RWPE2 (cell line): ENCODE data around the gene AFAP1L2.

Source experiments
- ATAC-seq: fragments of 200-7000 bp; cut with Tn5 transposase; 3 replicates; pipeline ENCODE4 v1.9.1; 2021; ENCODE audit warnings: low read depth
- DNase-seq: peaks from one replicate; pipeline ENCODE4 v3.0.0-alpha.2; 2020; ENCODE audit warnings: low spot score
- H3K27ac ChIP-seq: fragments of 450-650 bp; 2 replicates; pipeline ENCODE4 v1.5.1; 2017; ENCODE audit warnings: mild to moderate bottlenecking; ENCODE audit not compliant: poor library complexity, severe bottlenecking
- H3K27me3 ChIP-seq: fragments of 250-450 bp; sonication (Bioruptor Pico); 2 replicates; pipeline ENCODE4 v1.5.1; 2021; ENCODE audit warnings: mild to moderate bottlenecking, moderate library complexity; ENCODE audit not compliant: insufficient read depth, poor library complexity, severe bottlenecking
- H3K36me3 ChIP-seq: fragments of 250-450 bp; sonication (Bioruptor Pico); 2 replicates; pipeline ENCODE4 v1.5.1; 2020; ENCODE audit warnings: low read depth, mild to moderate bottlenecking, moderate library complexity
- H3K4me1 ChIP-seq: fragments of 250-450 bp; sonication (Bioruptor Pico); 2 replicates; pipeline ENCODE4 v1.5.1; 2021; ENCODE audit warnings: mild to moderate bottlenecking, moderate library complexity; ENCODE audit not compliant: insufficient read depth, poor library complexity, severe bottlenecking
- H3K4me3 ChIP-seq: fragments of 250-450 bp; sonication (Bioruptor Pico); 2 replicates; pipeline ENCODE4 v1.5.1; 2021; ENCODE audit warnings: mild to moderate bottlenecking, moderate library complexity; ENCODE audit not compliant: severe bottlenecking
- H3K9me3 ChIP-seq: fragments of 250-450 bp; sonication (Bioruptor Pico); 2 replicates; pipeline ENCODE4 v1.5.1; 2021; ENCODE audit warnings: mild to moderate bottlenecking, moderate library complexity; ENCODE audit not compliant: severe bottlenecking
- CTCF ChIP-seq: fragments of 450-650 bp; IDR thresholded peaks from one replicate; pipeline ENCODE4 v1.5.1; 2017; ENCODE audit warnings: mild to moderate bottlenecking, moderate library complexity; ENCODE audit not compliant: poor library complexity, severe bottlenecking

Gene AFAP1L2

DNA sequence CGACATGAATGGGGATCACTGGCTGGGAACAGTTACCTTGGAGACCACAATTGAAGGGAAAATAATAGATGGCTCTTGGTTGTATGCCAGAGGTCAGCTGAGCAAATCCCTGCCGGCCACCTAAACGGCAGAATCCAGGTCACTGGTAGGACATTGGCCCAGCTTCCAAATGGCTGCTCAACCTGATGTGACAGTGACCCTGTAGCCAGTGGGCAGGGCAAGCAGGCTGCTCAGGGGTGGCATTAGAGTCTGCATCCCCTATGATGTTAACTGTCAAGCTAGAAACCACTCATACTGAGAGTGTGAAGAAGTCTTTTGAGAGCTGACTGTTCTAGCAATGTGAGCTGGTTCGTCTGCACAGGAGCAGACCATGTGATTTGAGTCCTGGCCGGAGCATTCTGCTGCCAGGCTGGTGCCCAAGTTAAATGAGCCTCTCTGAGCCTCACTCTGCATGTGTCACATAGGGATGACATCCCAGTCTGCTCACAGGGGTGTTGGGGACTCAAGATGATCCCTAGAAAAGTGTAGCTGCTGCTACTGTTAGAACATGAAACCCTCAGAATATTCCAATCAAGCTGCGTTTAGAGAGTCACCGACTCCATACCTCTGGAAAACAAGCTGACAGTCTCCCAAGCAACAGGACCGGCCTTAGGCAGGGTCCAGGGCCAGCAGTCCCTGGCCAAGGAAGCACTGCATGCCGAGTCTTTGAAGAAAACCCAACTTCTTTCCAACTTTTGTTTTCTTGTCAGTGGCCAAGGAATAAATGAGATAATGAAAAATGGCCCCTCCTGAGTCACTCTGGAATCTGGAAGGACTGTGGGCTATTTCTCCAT is 95.6 kb downstream of the AFAP1L2 start:
- Histone ChIP-seq H3K27me3 (no peaks in the 10 kb centered on the region), H3K4me1 (peaks cover 20% of the 10 kb centered on the region), H3K27ac (no peak overlapping the region), H3K36me3 (no peaks in the 10 kb centered on the region; the same call in 1 of the 2 replicates), H3K4me3 (no peak overlapping the region), H3K9me3 (no peaks in the 10 kb centered on the region)
- no peak for DNase-seq
- TF ChIP-seq CTCF: no peak
- ATAC-seq: no peak

DNA sequence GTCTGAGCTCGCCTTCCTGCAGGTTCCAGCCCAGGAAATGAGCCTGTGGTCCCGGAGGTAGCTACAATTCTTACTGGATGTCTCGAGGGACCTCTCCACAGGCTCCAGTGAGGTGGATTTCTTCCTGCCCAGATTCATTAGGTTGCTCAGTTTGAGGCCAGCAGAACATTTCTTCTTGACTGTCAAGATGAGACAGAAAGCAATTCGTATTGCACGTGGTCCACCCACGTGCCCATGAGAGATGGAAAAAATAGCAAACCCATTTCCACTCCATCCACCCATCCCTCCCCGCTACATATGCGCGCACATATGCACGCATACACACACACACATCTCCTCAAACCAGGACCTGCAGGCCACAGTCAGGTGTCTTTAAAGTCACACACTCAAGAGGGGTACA is 96.6 kb downstream of the AFAP1L2 start:
- DNase-seq: no peak

GRCh38 chr10:114306116-114306973 is 98.0 kb downstream of the AFAP1L2 start:
- H3K27ac ChIP-seq: peak overlapping the region; percentile 57
- DNase-seq (peak; percentile 89), ATAC-seq (peak; percentile 97)

More for the DNA sequence above, 96.6 kb downstream of the AFAP1L2 start:
- Histone ChIP-seq H3K4me1 (peaks cover 20% of the 10 kb centered on the region), H3K27ac (peak overlapping the region; percentile 57), H3K36me3 (no peaks in the 10 kb centered on the region; the same call in 1 of the 2 replicates), H3K4me3 (no peak overlapping the region), H3K9me3 (no peaks in the 10 kb centered on the region), H3K27me3 (no peaks in the 10 kb centered on the region)
- no peak for ATAC-seq
- no peak for TF ChIP-seq CTCF

DNA sequence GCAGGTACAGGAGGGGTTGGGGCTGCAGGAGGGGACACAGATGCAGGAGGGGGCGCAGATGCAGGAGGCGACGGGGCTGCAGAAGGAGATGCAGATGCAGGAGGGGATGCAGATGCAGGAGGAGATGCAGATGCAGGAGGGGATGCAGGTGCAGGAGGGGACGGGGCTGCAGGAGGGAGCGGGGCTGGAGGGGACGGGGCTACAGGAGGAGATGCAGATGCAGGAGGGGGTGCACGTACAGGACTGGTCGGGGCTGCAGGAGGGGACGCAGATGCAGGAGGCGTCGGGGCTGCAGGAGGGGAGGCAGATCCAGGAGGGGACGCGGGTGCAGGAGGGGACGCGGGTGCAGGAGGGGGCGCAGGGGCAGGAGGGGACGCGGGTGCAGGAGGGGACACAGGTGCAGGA is 98.8 kb downstream of the AFAP1L2 start:
- H3K36me3 ChIP-seq: peaks cover 4% of the 10 kb centered on the region
- DNase-seq (no peak), ATAC-seq (no peak)
- H3K9me3 ChIP-seq: no peaks in the 10 kb centered on the region
- H3K4me1 ChIP-seq: peaks cover 24% of the 10 kb centered on the region
- TF ChIP-seq CTCF: no peak
- H3K27ac ChIP-seq: no peak overlapping the region
- H3K27me3 ChIP-seq: no peaks in the 10 kb centered on the region
- no peak overlapping the region for H3K4me3 ChIP-seq

More at GRCh38 chr10:114306116-114306973, 98.0 kb downstream of the AFAP1L2 start:
- Histone ChIP-seq H3K4me3 (no peak overlapping the region), H3K4me1 (peaks cover 23% of the 10 kb centered on the region), H3K9me3 (no peaks in the 10 kb centered on the region), H3K36me3 (no peaks in the 10 kb centered on the region; the same call in 1 of the 2 replicates), H3K27me3 (no peaks in the 10 kb centered on the region)
- TF ChIP-seq CTCF: no peak
